Effector memory CD8-positive, alpha-beta T cell (primary cell): ENCODE measurements around the gene CLK3.
"Not testable (repeated sequence)": the region's sequence is repeated elsewhere in the genome, so short reads cannot be mapped to it uniquely, and the experiment has no call there.

Source experiments
- ATAC-seq: fragments of 150-1000 bp; cut with Tn5 transposase; replicated peaks from 2 replicates; pipeline ENCODE4 v1.10.0; 2021; ENCODE audit warnings: mild to moderate bottlenecking, moderate library complexity
- DNase-seq, 3 experiments: peaks; one replicate each; pipeline ENCODE4 v3.0.0; 2021
- H3K27ac Mint-ChIP-seq, 2 donors: one replicate each; pipeline ENCODE4 v1.8.0; 2022; ENCODE audit warnings: mild to moderate bottlenecking in 2 of 2, mixed read lengths in 2 of 2, moderate library complexity in 2 of 2
- H3K27me3 Mint-ChIP-seq, 2 donors: one replicate each; pipeline ENCODE4 v1.8.0; 2022; ENCODE audit warnings: mixed read lengths in 2 of 2
- H3K36me3 Mint-ChIP-seq: one replicate; pipeline ENCODE4 v1.8.0; 2022; ENCODE audit warnings: mild to moderate bottlenecking, moderate library complexity, mixed read lengths; ENCODE audit not compliant: insufficient read depth
- H3K4me1 Mint-ChIP-seq, 2 donors: one replicate each; pipeline ENCODE4 v1.8.0; 2022; ENCODE audit warnings: low read depth in 2 of 2, mixed read lengths in 2 of 2
- H3K4me3 Mint-ChIP-seq, 2 donors: one replicate each; pipeline ENCODE4 v1.8.0; 2022; ENCODE audit warnings: mild to moderate bottlenecking in 2 of 2, mixed read lengths in 2 of 2, moderate library complexity in 2 of 2
- H3K9me3 Mint-ChIP-seq, 2 donors: one replicate each; pipeline ENCODE4 v1.8.0; 2022; ENCODE audit warnings: mixed read lengths in 2 of 2

The CLK3 gene

DNA sequence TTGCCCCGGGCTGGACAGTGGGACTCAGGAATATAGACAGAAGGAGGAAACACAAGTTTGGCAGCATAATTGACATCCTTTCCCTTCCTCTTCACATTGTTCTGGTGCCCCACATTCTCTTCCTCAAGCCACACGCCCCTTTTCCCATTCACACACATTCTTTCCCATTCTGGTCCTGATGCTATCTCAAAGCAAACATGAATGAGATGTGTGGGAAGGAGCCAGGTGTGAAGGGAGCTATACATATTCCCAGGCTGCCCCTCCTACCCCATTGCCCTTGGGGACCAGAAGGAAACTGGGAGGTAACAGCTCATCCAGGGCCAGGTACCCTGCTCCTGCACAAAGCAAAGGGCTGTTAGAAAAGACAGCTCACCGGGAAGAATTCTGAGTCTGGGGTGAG is 23.4 kb upstream of the CLK3 start:
- no peak for DNase-seq

DNA sequence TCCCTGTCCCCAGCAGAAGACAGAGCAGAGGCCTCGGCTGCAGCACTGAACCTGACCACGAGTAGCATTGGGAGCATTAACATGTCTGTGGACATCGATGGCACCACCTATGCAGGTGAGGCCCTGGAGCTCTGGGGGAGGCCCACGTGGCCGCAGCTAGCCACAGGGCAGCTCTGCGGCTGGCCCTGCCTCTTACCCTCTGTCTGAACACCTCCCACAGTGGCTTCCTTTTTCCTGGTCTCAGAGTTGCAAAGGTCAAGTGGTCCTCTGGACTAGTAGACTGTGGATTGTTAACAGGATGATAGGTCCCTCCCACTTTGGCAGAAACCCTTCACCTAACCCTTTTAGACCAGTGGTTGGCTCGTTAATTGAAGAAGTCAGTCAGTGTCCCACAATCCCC is 22.5 kb upstream of the CLK3 start:
- Mint-ChIP-seq H3K36me3 (peaks cover 55% of the 10 kb centered on the region), H3K4me3 (no peak overlapping the region), H3K27me3 (no peaks in the 10 kb centered on the region), H3K4me1 (peaks cover 5 to 6% of the 10 kb centered on the region in 2 donors), H3K9me3 (no peaks in the 10 kb centered on the region), H3K27ac (no peak overlapping the region)
- DNase-seq: no peak
- ATAC-seq: no peak

More for the DNA sequence above, 23.4 kb upstream of the CLK3 start:
- H3K27me3 Mint-ChIP-seq: no peaks in the 10 kb centered on the region
- H3K4me3 Mint-ChIP-seq: no peak overlapping the region
- H3K27ac Mint-ChIP-seq: peak overlapping the region in 1 of 2 donors; percentile 28
- H3K4me1 Mint-ChIP-seq: no peaks in the 10 kb centered on the region
- H3K36me3 Mint-ChIP-seq: peaks cover 54% of the 10 kb centered on the region
- no peak for ATAC-seq
- H3K9me3 Mint-ChIP-seq: no peaks in the 10 kb centered on the region

- Mint-ChIP-seq H3K9me3 (no peaks in the 10 kb centered on the region), H3K4me1 (peaks cover 11 to 17% of the 10 kb centered on the region in 2 donors), H3K27me3 (no peaks in the 10 kb centered on the region), H3K4me3 (no peak overlapping the region), H3K27ac (no peak overlapping the region), H3K36me3 (peaks cover 51% of the 10 kb centered on the region)
- ATAC-seq: no peak
- no peak for DNase-seq
These were observed 21.2 kb upstream of the CLK3 start for GRCh38 chr15:74594455-74594854.

- no peaks in the 10 kb centered on the region for H3K9me3 Mint-ChIP-seq
- H3K36me3 Mint-ChIP-seq: peaks cover 48% of the 10 kb centered on the region
- ATAC-seq (no peak), DNase-seq (no peak)
- no peak overlapping the region for H3K4me3 Mint-ChIP-seq
- no peak overlapping the region for H3K27ac Mint-ChIP-seq
- H3K27me3 Mint-ChIP-seq: no peaks in the 10 kb centered on the region
- peaks cover 11 to 18% of the 10 kb centered on the region in 2 donors for H3K4me1 Mint-ChIP-seq
These were observed 20.4 kb upstream of the CLK3 start for GRCh38 chr15:74595271-74595670.

- H3K4me3 Mint-ChIP-seq, H3K27me3 Mint-ChIP-seq, DNase-seq, H3K9me3 Mint-ChIP-seq, ATAC-seq: not testable (repeated sequence)
- Mint-ChIP-seq H3K36me3 (peaks cover 43% of the 10 kb centered on the region), H3K4me1 (peaks cover 11 to 19% of the 10 kb centered on the region in 2 donors), H3K27ac (peak overlapping the region in 1 of 2 donors; percentile 35)
These were observed 18.9 kb upstream of the CLK3 start for GRCh38 chr15:74596736-74597135.

GRCh38 chr15:74597146-74597705 is 18.4 kb upstream of the CLK3 start:
- peak overlapping the region; percentile 92 to 98 for H3K27ac Mint-ChIP-seq
- not testable (repeated sequence) for DNase-seq, H3K27me3 Mint-ChIP-seq, H3K4me3 Mint-ChIP-seq, ATAC-seq, H3K9me3 Mint-ChIP-seq
- peaks cover 11 to 22% of the 10 kb centered on the region in 2 donors for H3K4me1 Mint-ChIP-seq
- H3K36me3 Mint-ChIP-seq: peaks cover 43% of the 10 kb centered on the region

GRCh38 chr15:74598126-74598842 is 17.4 kb upstream of the CLK3 start:
- Mint-ChIP-seq H3K36me3 (peaks cover 35% of the 10 kb centered on the region), H3K27ac (peak overlapping the region; percentile 92 to 98), H3K27me3 (no peaks in the 10 kb centered on the region), H3K4me3 (peak overlapping the region; percentile 88 to 96), H3K9me3 (no peaks in the 10 kb centered on the region), H3K4me1 (peaks cover 11 to 24% of the 10 kb centered on the region in 2 donors)
- peak; percentile 99 for ATAC-seq
- DNase-seq: peak; percentile 87 to 89 (median 88)

DNA sequence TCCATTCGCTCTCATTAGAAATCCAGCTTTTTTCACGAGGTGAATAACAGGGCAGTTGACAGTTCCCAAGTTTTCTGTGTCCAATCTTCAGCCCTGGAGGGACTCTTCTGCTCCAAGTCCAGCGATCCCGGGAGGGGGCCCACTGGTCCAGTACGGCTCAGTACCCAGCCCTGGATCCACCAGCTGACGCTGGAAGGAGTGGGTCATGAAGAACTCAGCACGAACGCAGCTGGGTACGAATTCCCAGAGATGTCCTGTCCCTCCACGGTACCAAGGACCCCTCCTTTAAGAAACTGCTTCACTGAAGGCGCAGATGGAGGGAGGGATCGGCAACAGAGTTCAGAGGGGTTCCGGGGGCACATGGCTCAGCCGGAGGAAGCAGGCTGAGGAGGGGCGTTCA is 16.5 kb upstream of the CLK3 start:
- Mint-ChIP-seq H3K4me3 (peak overlapping the region; percentile 88 to 96), H3K9me3 (no peaks in the 10 kb centered on the region), H3K36me3 (peaks cover 26% of the 10 kb centered on the region), H3K27me3 (no peaks in the 10 kb centered on the region), H3K27ac (peak overlapping the region in 1 of 2 donors; percentile 92), H3K4me1 (peaks cover 11 to 24% of the 10 kb centered on the region in 2 donors)
- DNase-seq (no peak), ATAC-seq (no peak)

DNA sequence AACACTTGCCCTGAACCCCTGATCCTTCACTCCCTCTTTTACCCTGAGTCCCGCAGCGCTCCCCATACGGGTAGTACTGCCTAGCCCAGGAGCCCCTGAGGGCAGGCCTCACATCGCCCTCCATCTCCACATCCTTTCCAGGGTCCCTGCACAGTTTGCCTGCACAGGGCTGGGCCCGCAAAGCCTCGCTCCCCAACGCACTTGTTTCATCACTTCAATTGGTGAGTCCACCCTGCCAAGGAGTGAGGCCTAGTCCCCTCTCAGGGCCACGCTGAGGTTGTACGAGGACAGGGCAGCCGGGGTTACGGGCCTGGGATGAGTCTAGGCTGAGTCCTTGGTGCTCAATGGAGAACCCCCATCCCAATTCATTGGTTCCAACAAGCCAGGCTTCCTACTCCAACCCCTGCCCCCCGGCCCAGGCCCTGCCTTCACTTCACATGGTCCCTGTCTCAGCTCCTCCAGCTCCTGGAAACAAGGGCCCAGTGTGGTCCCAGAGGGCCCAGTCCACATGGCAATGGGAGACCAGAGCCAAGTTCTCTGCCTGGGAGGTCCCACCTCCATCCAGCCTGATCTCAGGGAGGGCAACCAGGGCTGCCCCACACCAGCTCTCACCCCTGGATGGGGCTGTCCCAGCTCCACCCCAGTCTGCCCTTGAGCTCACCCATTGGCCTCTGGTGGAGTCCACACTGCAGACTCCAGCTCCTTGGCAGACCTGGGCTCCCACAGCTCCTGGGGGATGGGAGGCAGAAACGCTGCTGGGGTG is 12.4 kb upstream of the CLK3 start:
- no peak overlapping the region for H3K27ac Mint-ChIP-seq
- H3K36me3 Mint-ChIP-seq: peaks cover 8% of the 10 kb centered on the region
- DNase-seq: no peak
- H3K27me3 Mint-ChIP-seq: no peaks in the 10 kb centered on the region
- ATAC-seq: no peak
- no peaks in the 10 kb centered on the region for H3K9me3 Mint-ChIP-seq
- H3K4me1 Mint-ChIP-seq: peaks cover 5 to 18% of the 10 kb centered on the region in 2 donors
- H3K4me3 Mint-ChIP-seq: no peak overlapping the region

- no peak overlapping the region for H3K4me3 Mint-ChIP-seq
- peaks cover 0 to 12% of the 10 kb centered on the region in 2 donors for H3K4me1 Mint-ChIP-seq
- no peak overlapping the region for H3K27ac Mint-ChIP-seq
- no peak for ATAC-seq
- DNase-seq: no peak
- no peaks in the 10 kb centered on the region for H3K9me3 Mint-ChIP-seq
- no peaks in the 10 kb centered on the region for H3K27me3 Mint-ChIP-seq
- H3K36me3 Mint-ChIP-seq: peaks cover 5% of the 10 kb centered on the region
These were observed 11.6 kb upstream of the CLK3 start for GRCh38 chr15:74603789-74604705.

DNA sequence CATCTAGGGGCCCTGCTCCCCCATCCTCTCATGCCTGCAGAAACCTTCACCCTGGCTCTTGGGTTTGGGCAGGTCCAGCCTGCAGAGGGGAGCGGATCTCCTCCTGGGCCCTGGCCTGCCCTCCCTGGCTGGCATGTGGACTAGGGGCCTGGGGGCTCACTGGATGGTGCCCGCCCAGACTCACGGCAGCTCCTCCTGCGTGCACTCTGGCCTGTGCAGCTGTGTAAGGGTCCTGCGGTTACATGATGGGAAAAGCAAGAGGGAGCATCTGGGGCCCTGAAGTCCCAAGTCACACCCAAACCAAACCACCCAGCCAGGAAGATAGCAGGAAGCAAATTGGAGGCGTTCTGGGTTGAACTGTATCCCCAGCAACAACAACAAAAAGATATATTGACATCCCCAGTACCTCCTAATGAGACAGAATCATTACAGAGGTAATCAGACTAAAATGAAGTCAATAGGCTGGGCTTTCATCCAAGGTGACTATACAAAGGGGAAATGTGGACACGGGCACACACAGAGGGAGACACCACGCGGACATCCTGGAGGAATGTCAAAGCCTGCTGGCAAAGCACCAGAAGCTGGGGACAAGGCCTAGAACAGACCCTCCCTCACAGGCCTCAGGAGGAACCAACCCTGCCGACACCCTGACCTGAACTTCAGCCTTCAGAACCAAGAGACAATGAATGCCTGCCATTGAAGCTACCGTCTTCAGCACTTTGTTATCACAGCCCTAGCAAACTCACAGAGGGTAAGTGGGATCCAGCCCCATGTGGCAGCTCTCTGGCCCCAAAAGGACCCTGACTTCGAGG is 10.4 kb upstream of the CLK3 start:
- Mint-ChIP-seq H3K4me1 (peaks cover 0 to 7% of the 10 kb centered on the region in 2 donors), H3K36me3 (peaks cover 3% of the 10 kb centered on the region), H3K27ac (no peak overlapping the region), H3K27me3 (no peaks in the 10 kb centered on the region), H3K9me3 (no peaks in the 10 kb centered on the region), H3K4me3 (no peak overlapping the region)
- no peak for DNase-seq
- ATAC-seq: no peak

DNA sequence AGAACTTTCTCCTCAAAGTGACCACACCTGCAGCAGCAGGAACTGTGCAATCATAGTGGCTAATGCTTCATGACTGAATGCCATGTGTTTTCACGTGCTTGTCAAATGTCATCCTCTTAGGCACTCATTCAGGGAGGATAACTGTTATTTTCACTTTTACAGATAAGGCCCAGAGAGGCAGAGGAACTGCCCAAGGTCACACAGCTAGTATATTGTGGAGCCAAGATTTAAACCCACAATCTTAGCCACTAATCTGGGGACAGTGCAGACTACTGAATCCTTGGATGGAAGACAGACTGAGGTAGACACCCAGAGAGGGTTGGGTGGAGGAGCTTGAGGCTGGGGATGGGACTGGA is 9.9 kb upstream of the CLK3 start:
- H3K9me3 Mint-ChIP-seq: no peaks in the 10 kb centered on the region

More for the DNA sequence above, 9.9 kb upstream of the CLK3 start:
- Mint-ChIP-seq H3K4me3 (no peak overlapping the region), H3K4me1 (peaks cover 0 to 7% of the 10 kb centered on the region in 2 donors), H3K27ac (no peak overlapping the region), H3K27me3 (no peaks in the 10 kb centered on the region), H3K36me3 (peaks cover 3% of the 10 kb centered on the region)
- ATAC-seq: no peak
- no peak for DNase-seq
